ENCODE data around the gene MYO7B.

GRCh38 chr2:127566139-127566417 is 30.6 kb downstream of the MYO7B start:
- TF ChIP-seq CTCF (conservative IDR thresholded peaks at IDR 0.05 in 1 of 2, IDR thresholded peaks at IDR 0.05 in 1 of 2; ENCODE audit: low read depth in 1 of 2, low read length in 2 of 2) (no peak), EZH2 (IDR thresholded peaks at IDR 0.05; ENCODE audit: low read length, missing control alignments) (no peak)
